PFSK-1 (cell line): ENCODE data around the gene GET4.

Experiments used
- FOXP2 ChIP-seq: optimal IDR thresholded peaks from 2 replicates; pipeline ENCODE3; 2011; ENCODE audit warnings: borderline replicate concordance, control low read depth, inconsistent platforms; ENCODE audit not compliant: insufficient read depth; ENCODE audit errors: extremely low read length, extremely low read depth
- POLR2AphosphoS5 ChIP-seq: IDR thresholded peaks from 2 replicates; pipeline ENCODE4 v1.6.1; 2012; ENCODE audit warnings: low read depth, mild to moderate bottlenecking, control low read depth, low read length, moderate library complexity
- REST ChIP-seq, 2 experiments: IDR thresholded peaks; 2 replicates each; pipeline versions ENCODE4 v1.6.1 to v1.8.0; 2011 to 2012; ENCODE audit warnings: low read depth in 2 of 2, low read length in 2 of 2, control low read depth in 1 of 2, inconsistent platforms in 1 of 2, mild to moderate bottlenecking in 1 of 2, moderate library complexity in 1 of 2; ENCODE audit not compliant: insufficient read depth in 1 of 2
- SIN3A ChIP-seq: IDR thresholded peaks from 2 replicates; pipeline ENCODE4 v1.6.1; 2012; ENCODE audit warnings: mild to moderate bottlenecking, low read length, moderate library complexity, borderline replicate concordance; ENCODE audit not compliant: insufficient read depth
- TAF1 ChIP-seq: IDR thresholded peaks from 2 replicates; pipeline ENCODE4 v1.6.1; 2012; ENCODE audit warnings: low read length, control low read depth, borderline replicate concordance; ENCODE audit not compliant: insufficient read depth

The GET4 gene

GRCh38 chr7:832167-832967 is 44.0 kb upstream of the GET4 start, which contains the start of gene SUN1:
Gene SUN1 (plus strand): TSS chr7:832476. CDS start chr7:832525, 49 bp downstream.
- TF ChIP-seq TAF1: no peak
- no peak for TF ChIP-seq REST (IDR thresholded peaks at IDR 0.05; ENCODE audit: insufficient read depth in 1 of 2, low read depth in 2 of 2, low read length in 2 of 2)
- no peak for TF ChIP-seq POLR2AphosphoS5
- TF ChIP-seq FOXP2: no peak
- TF ChIP-seq SIN3A: no peak

- TF ChIP-seq POLR2AphosphoS5 (no peak), TAF1 (no peak), FOXP2 (no peak), REST (IDR thresholded peaks at IDR 0.05; ENCODE audit: insufficient read depth in 1 of 2, low read depth in 2 of 2, low read length in 2 of 2) (no peak), SIN3A (no peak)
Measured at GRCh38 chr7:832968-833424, 43.4 kb upstream of the GET4 start.

GRCh38 chr7:833601-834258 is 42.6 kb upstream of the GET4 start:
- no peak for TF ChIP-seq REST (IDR thresholded peaks at IDR 0.05; ENCODE audit: insufficient read depth in 1 of 2, low read depth in 2 of 2, low read length in 2 of 2)
- TF ChIP-seq SIN3A: no peak
- no peak for TF ChIP-seq FOXP2
- TF ChIP-seq POLR2AphosphoS5: no peak
- no peak for TF ChIP-seq TAF1

- TF ChIP-seq POLR2AphosphoS5 (no peak), FOXP2 (no peak), REST (IDR thresholded peaks at IDR 0.05; ENCODE audit: insufficient read depth in 1 of 2, low read depth in 2 of 2, low read length in 2 of 2) (no peak), SIN3A (no peak), TAF1 (no peak)
Measured at GRCh38 chr7:834277-834676, 42.1 kb upstream of the GET4 start.
